A549 (cell line): Measurements from ENCODE around the gene RASGRP2. TPM values are rescaled to one million over a fixed set of nuclear protein-coding genes. Genes with fewer than 3 reads are reported as not detected.

Experiments used
- ATAC-seq, 2 experiments: fragments of 200-7000 bp in 1 of 2; fragments of >200 bp in 1 of 2; cut with Nextera tagmentation in 1 of 2; cut with Tn5 transposase in 1 of 2; 3 replicates each; pipeline versions ENCODE4 v1.8.0 to v1.9.1; 2018 to 2020; ENCODE audit warnings: mild to moderate bottlenecking in 1 of 2, moderate library complexity in 1 of 2
- CTCF ChIA-PET: fragments of 300-600 bp; sonication (Branson Sonifier 250); formaldehyde crosslinking; extraction: SDS; loops from one replicate; lab custom pipeline; 2021; ENCODE audit warnings: antibody characterized with exemption, inconsistent platforms; lab: Yijun Ruan, JAX
- POLR2A ChIA-PET: fragments of 350-600 bp; formaldehyde crosslinking; extraction: SDS; loops from one replicate; lab custom pipeline; 2021; ENCODE audit warnings: antibody characterized with exemption, inconsistent platforms; lab: Yijun Ruan, JAX
- DNase-seq, 2 experiments: peaks; one replicate each; pipeline versions ENCODE4 v3.0.0 to v3.0.0-alpha.2; 2011 to 2016; ENCODE audit warnings: low read depth in 1 of 2, low spot score in 1 of 2
- FAIRE-seq: peaks from 2 replicates; lab custom pipeline; 2011; peaks lifted over from hg19 to GRCh38; lab: Jason Lieb, UNC
- H3K27ac ChIP-seq, 2 experiments: fragments of >200 bp; sonication (Bioruptor Twin); formaldehyde crosslinking; 3 replicates each; pipeline ENCODE4 v1.5.1; 2016 to 2017
- H3K4me1 ChIP-seq: fragments of >200 bp; sonication (Bioruptor Twin); formaldehyde crosslinking; 3 replicates; pipeline ENCODE4 v1.6.1; 2016
- H3K4me2 ChIP-seq: fragments of >200 bp; sonication (Bioruptor Twin); formaldehyde crosslinking; 3 replicates; pipeline ENCODE4 v1.6.1; 2016
- H3K4me3 ChIP-seq: fragments of >200 bp; sonication (Bioruptor Twin); formaldehyde crosslinking; 3 replicates; pipeline ENCODE4 v1.5.1; 2016
- H3K9me3 ChIP-seq: fragments of >200 bp; sonication (Bioruptor Twin); formaldehyde crosslinking; 3 replicates; pipeline ENCODE4 v1.6.1; 2016
- BHLHE40 ChIP-seq: IDR thresholded peaks from 2 replicates; pipeline ENCODE4 v1.6.1; 2012; ENCODE audit warnings: low read depth, low read length, inconsistent platforms
- CEBPB ChIP-seq, 2 experiments: fragments of >200 bp in 1 of 2; sonication (Bioruptor Twin) in 1 of 2; formaldehyde crosslinking in 1 of 2; IDR thresholded peaks; 2 replicates each; pipeline ENCODE4 v1.6.1; 2012 to 2016
- CHD2 ChIP-seq: fragments of 150-350 bp; IDR thresholded peaks from 2 replicates; pipeline ENCODE4 v1.6.1; 2014; ENCODE audit warnings: low read length; ENCODE audit not compliant: partially characterized antibody
- CHD4 ChIP-seq: fragments of 200-600 bp; sonication (generic); IDR thresholded peaks from 2 replicates; pipeline ENCODE4 v1.6.1; 2016; ENCODE audit warnings: antibody characterized with exemption, mild to moderate bottlenecking, borderline replicate concordance
- ESRRA ChIP-seq: fragments of 150-350 bp; IDR thresholded peaks from 2 replicates; pipeline ENCODE4 v1.6.1; 2014; ENCODE audit warnings: mild to moderate bottlenecking, low read length, borderline replicate concordance
- FOSB ChIP-seq: fragments of 250-450 bp; sonication (Bioruptor Pico); IDR thresholded peaks from 2 replicates; pipeline ENCODE4 v1.5.0; 2020; ENCODE audit warnings: mild to moderate bottlenecking, moderate library complexity
- FOSL2 ChIP-seq, 2 experiments: fragments of 450-650 bp in 1 of 2; fragments of >200 bp in 1 of 2; sonication (Bioruptor Twin) in 1 of 2; formaldehyde crosslinking; IDR thresholded peaks; 2 replicates each; pipeline versions ENCODE4 v1.5.0 to v1.6.1; 2016 to 2020; ENCODE audit warnings: mild to moderate bottlenecking in 1 of 2, moderate library complexity in 1 of 2
- GATA3 ChIP-seq: IDR thresholded peaks from 2 replicates; pipeline ENCODE4 v1.6.1; 2012; ENCODE audit warnings: borderline replicate concordance
- HDAC2 ChIP-seq: fragments of 200-600 bp; sonication (generic); IDR thresholded peaks from 2 replicates; pipeline ENCODE4 v1.6.1; 2016
- HOXA7 ChIP-seq: fragments of 250-450 bp; sonication (Bioruptor Pico); IDR thresholded peaks from 2 replicates; pipeline ENCODE4 v1.5.0; 2020; ENCODE audit warnings: mild to moderate bottlenecking, moderate library complexity
- JUN ChIP-seq, 2 experiments: fragments of >200 bp; sonication (Bioruptor Twin); formaldehyde crosslinking; IDR thresholded peaks; 2 replicates in 1 of 2; 3 replicates in 1 of 2; pipeline ENCODE4 v1.6.1; 2016 to 2017
- KDM1A ChIP-seq: fragments of 200-600 bp; sonication (generic); IDR thresholded peaks from 2 replicates; pipeline ENCODE4 v1.6.1; 2016; ENCODE audit warnings: low read depth, mild to moderate bottlenecking
- KDM5A ChIP-seq: fragments of 200-600 bp; sonication (generic); IDR thresholded peaks from 2 replicates; pipeline ENCODE4 v1.6.1; 2016; ENCODE audit warnings: antibody characterized with exemption, mild to moderate bottlenecking
- MAZ ChIP-seq: fragments of 150-350 bp; IDR thresholded peaks from 2 replicates; pipeline ENCODE4 v1.6.1; 2014; ENCODE audit warnings: antibody characterized with exemption, low read depth, low read length, borderline replicate concordance
- NFE2L2 ChIP-seq: fragments of 150-350 bp; conservative IDR thresholded peaks from 2 replicates; pipeline ENCODE4 v1.6.1; 2014; ENCODE audit warnings: low read length
- NR3C1 ChIP-seq: fragments of >200 bp; sonication (Bioruptor Twin); formaldehyde crosslinking; IDR thresholded peaks from 3 replicates; pipeline ENCODE4 v1.6.1; 2017
- PHF8 ChIP-seq: fragments of 200-600 bp; sonication (generic); IDR thresholded peaks from 2 replicates; pipeline ENCODE4 v1.6.1; 2016; ENCODE audit warnings: low read depth, mild to moderate bottlenecking, antibody characterized with exemption, moderate library complexity, borderline replicate concordance
- RAD21 ChIP-seq, 2 experiments: fragments of >200 bp in 1 of 2; sonication (Bioruptor Twin) in 1 of 2; formaldehyde crosslinking in 1 of 2; IDR thresholded peaks in 1 of 2; conservative IDR thresholded peaks in 1 of 2; 2 replicates in 1 of 2; 3 replicates in 1 of 2; pipeline ENCODE4 v1.6.1; 2012 to 2018; ENCODE audit warnings: inconsistent platforms in 1 of 2
- RCOR1 ChIP-seq: fragments of 150-350 bp; IDR thresholded peaks from 2 replicates; pipeline ENCODE4 v1.6.1; 2014; ENCODE audit warnings: antibody characterized with exemption, low read length, low read depth
- RFX5 ChIP-seq: fragments of 450-650 bp; IDR thresholded peaks from 2 replicates; pipeline ENCODE4 v1.7.1; 2014; ENCODE audit warnings: antibody characterized with exemption, mild to moderate bottlenecking, moderate library complexity
- SMC3 ChIP-seq: fragments of >200 bp; sonication (Bioruptor Twin); formaldehyde crosslinking; IDR thresholded peaks from 3 replicates; pipeline ENCODE4 v1.6.1; 2018; ENCODE audit warnings: inconsistent platforms
- TP53 ChIP-seq: fragments of 250-450 bp; sonication (Bioruptor Pico); IDR thresholded peaks from 2 replicates; pipeline ENCODE4 v1.5.0; 2021; ENCODE audit warnings: mild to moderate bottlenecking, moderate library complexity
- ZFP36 ChIP-seq: fragments of 450-650 bp; IDR thresholded peaks from 2 replicates; pipeline ENCODE4 v1.6.1; 2014; ENCODE audit warnings: borderline replicate concordance; ENCODE audit not compliant: partially characterized antibody
- ZSCAN20 ChIP-seq: fragments of 250-450 bp; sonication (Bioruptor Pico); IDR thresholded peaks from 2 replicates; pipeline ENCODE4 v1.8.0; 2022; ENCODE audit warnings: mild to moderate bottlenecking, moderate library complexity
- WGBS: methylation state at CpG from one replicate; pipeline ENCODE4 v1.1.6; 2017; ENCODE audit errors: missing lambda C conversion rate; 5-methylcytosine and 5-hydroxymethylcytosine counted together
- polyA plus RNA-seq, 4 experiments: library from polyadenylated mRNA; depleted of rRNA in 3 of 4; stranded (reverse); fragments of >200 nt; fragmentation: RNase III in 1 of 4; extraction: RNeasy Plus Mini Kit Qiagen cat#74134 plus additional on column Dnase treatment in 1 of 4; gene quantifications; 2 replicates in 3 of 4; 3 replicates in 1 of 4; pipeline ENCODE4 v1.2.3, GENCODE V29; 2011 to 2017
- TF ChIP-seq, protein P1 (sequence below): fragments of 250-450 bp; sonication (Bioruptor Pico); IDR thresholded peaks from 2 replicates; pipeline ENCODE4 v1.5.0; 2021; ENCODE audit warnings: mild to moderate bottlenecking, moderate library complexity, borderline replicate concordance
- TF ChIP-seq, protein P2 (sequence below): fragments of >200 bp; sonication (Bioruptor Twin); formaldehyde crosslinking; IDR thresholded peaks from 3 replicates; pipeline ENCODE4 v1.5.1; 2016
- TF ChIP-seq, protein P3 (sequence below): IDR thresholded peaks from 2 replicates; pipeline ENCODE4 v1.6.1; 2012

The RASGRP2 gene
- polyA plus RNA-seq, 2 of the 4 experiments (the other 2 are of a cell fraction): 0.88 to 0.89 TPM

DNA sequence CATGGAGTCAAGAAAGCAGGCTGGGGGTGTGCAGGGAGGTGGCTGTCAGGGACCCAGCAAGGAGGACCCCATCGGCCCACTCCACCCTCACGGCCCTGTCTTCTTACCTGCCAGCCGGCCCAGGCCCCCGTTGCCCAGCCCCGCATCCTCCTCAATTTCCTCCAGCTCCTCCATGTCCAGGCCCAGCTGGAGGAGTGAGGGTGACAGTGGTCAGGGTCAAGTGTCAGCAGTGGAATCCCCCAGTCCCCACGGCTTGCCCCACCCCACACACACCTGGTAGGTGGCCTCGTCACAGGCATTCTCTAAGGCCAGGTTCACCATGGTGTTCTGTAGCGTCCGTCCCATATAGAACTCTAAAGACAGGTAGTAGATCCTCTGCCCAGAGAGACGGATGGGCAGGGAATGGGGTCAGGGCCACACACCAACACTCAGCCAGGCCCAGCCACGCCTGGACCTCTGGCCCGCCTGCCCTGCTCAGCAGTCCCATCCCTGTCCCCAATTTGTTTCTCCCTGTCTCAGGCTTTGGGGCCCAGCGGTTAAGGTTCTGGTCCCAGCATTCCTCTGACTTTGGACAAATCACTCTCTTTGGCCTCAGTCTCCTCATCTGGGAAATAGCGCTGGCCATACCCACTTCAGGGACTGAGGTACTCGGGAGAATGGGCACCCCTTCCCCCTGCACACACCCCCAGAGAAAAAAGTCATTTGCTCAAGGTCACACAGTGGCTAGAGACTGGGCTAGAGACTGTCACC lies 14.6 kb upstream of the RASGRP2 start:
- no peak for FAIRE-seq
- no peak overlapping the region for H3K4me2 ChIP-seq
- TF ChIP-seq CEBPB (IDR thresholded peaks at IDR 0.05) (no peak), NR3C1 (no peak), FOSB (CRISPR knock-in tag) (no peak), RFX5 (no peak), RCOR1 (no peak), ZSCAN20 (CRISPR knock-in tag) (no peak), RAD21 (conservative IDR thresholded peaks at IDR 0.05 in 1 of 2, IDR thresholded peaks at IDR 0.05 in 1 of 2) (no peak), TP53 (CRISPR knock-in tag) (no peak)
- TF ChIP-seq, protein P1, sequence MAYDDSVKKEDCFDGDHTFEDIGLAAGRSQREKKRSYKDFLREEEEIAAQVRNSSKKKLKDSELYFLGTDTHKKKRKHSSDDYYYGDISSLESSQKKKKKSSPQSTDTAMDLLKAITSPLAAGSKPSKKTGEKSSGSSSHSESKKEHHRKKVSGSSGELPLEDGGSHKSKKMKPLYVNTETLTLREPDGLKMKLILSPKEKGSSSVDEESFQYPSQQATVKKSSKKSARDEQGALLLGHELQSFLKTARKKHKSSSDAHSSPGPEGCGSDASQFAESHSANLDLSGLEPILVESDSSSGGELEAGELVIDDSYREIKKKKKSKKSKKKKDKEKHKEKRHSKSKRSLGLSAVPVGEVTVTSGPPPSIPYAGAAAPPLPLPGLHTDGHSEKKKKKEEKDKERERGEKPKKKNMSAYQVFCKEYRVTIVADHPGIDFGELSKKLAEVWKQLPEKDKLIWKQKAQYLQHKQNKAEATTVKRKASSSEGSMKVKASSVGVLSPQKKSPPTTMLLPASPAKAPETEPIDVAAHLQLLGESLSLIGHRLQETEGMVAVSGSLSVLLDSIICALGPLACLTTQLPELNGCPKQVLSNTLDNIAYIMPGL (CRISPR knock-in tag): no peak
- TF ChIP-seq, protein P2, sequence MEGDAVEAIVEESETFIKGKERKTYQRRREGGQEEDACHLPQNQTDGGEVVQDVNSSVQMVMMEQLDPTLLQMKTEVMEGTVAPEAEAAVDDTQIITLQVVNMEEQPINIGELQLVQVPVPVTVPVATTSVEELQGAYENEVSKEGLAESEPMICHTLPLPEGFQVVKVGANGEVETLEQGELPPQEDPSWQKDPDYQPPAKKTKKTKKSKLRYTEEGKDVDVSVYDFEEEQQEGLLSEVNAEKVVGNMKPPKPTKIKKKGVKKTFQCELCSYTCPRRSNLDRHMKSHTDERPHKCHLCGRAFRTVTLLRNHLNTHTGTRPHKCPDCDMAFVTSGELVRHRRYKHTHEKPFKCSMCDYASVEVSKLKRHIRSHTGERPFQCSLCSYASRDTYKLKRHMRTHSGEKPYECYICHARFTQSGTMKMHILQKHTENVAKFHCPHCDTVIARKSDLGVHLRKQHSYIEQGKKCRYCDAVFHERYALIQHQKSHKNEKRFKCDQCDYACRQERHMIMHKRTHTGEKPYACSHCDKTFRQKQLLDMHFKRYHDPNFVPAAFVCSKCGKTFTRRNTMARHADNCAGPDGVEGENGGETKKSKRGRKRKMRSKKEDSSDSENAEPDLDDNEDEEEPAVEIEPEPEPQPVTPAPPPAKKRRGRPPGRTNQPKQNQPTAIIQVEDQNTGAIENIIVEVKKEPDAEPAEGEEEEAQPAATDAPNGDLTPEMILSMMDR: no peak
- no peak overlapping the region for H3K27ac ChIP-seq
- CTCF ChIA-PET: interaction anchor here (4.3 to 13.0 kb wide), 2 partner anchors 9 to 16 kb away, joined by 29 to 104 read pairs; partner anchors contain the start of gene RASGRP2
- H3K4me1 ChIP-seq: peaks cover 5% of the 10 kb centered on the region; the same call in 1 of the 3 replicates
- ATAC-seq: no peak
- no peak overlapping the region for H3K4me3 ChIP-seq
- WGBS: 87% methylated on average over 13 of the region's 15 CpGs
- DNase-seq: no peak
- no peaks in the 10 kb centered on the region for H3K9me3 ChIP-seq
- POLR2A ChIA-PET: no interaction called here

- ATAC-seq (no peak), FAIRE-seq (no peak), DNase-seq (no peak)
- Histone ChIP-seq H3K27ac (no peak overlapping the region), H3K4me1 (no peaks in the 10 kb centered on the region), H3K4me3 (no peak overlapping the region), H3K4me2 (no peak overlapping the region), H3K9me3 (no peaks in the 10 kb centered on the region)
- WGBS: 87% methylated on average over 15 of the region's 19 CpGs
- TF ChIP-seq HOXA7 (CRISPR knock-in tag): no peak
- no peak for TF ChIP-seq KDM1A
- peak; percentile 72 for TF ChIP-seq ZFP36
- POLR2A ChIA-PET: no interaction called here
- CTCF ChIA-PET: interaction anchor here (1.1 to 13.0 kb wide), 3 partner anchors 9 to 53 kb away, joined by 3 to 104 read pairs (median 29); partner anchors contain the start of gene RASGRP2
Observed at GRCh38 chr11:64757549-64758329, 13.8 kb upstream of the RASGRP2 start.

DNA sequence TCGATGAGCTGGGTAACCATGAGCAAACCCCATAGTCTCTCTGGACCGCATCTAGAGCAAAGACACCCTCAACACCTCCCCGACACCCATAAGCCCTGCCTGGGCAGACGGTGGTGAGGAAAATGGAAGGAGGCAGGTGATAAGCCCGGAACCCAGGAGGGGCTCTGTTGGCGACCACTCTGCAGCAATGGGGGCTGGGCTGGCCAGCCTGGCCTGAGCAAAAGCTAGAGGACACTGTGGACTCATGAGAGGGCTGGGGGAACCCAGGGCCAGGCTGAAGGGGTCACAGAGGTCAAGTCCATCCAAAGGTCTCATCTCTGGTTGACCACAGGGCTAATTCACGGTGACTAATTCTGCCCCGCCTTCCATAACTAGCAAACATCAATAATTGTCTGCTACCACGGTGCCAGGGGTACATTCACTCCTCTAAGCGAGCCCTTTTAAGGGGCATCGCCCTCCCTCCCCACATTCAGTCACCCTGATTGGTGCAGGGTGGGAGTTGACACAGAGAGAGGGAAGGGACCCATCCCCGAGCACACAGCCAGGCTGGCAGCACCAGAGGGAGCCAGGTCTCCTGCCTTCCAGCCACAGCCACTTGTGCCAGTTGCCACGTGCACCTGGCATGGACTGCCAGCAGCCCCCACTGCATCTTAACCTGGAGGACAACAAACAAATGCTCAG lies 11.9 kb upstream of the RASGRP2 start:
- no peaks in the 10 kb centered on the region for H3K9me3 ChIP-seq
- POLR2A ChIA-PET: interaction anchor here (0.7 kb wide), 1 partner anchor 23 kb away, joined by 3 read pairs; the partner anchor contains the start of gene SF1
- ATAC-seq (no peak), FAIRE-seq (no peak)
- TF ChIP-seq GATA3 (no peak), FOSL2 (IDR thresholded peaks at IDR 0.05) (no peak), FOSL2 (CRISPR knock-in tag; IDR thresholded peaks at IDR 0.05) (no peak), ESRRA (no peak), HDAC2 (no peak), NFE2L2 (no peak), MAZ (no peak), PHF8 (no peak), BHLHE40 (no peak), SMC3 (no peak), CHD4 (no peak), CEBPB (IDR thresholded peaks at IDR 0.05) (no peak), CHD2 (no peak), KDM5A (no peak), JUN (IDR thresholded peaks at IDR 0.05) (no peak)
- TF ChIP-seq, protein P3, sequence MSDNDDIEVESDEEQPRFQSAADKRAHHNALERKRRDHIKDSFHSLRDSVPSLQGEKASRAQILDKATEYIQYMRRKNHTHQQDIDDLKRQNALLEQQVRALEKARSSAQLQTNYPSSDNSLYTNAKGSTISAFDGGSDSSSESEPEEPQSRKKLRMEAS: no peak
- TF ChIP-seq, all 56 proteins: peak for 0
- Histone ChIP-seq H3K4me3 (no peak overlapping the region), H3K4me1 (no peaks in the 10 kb centered on the region), H3K27ac (no peak overlapping the region), H3K4me2 (no peak overlapping the region)
- CTCF ChIA-PET: interaction anchor here (0.8 to 13.0 kb wide), 3 partner anchors 12 to 18 kb away, joined by 3 to 104 read pairs (median 4); partner anchors contain the start of gene RASGRP2
- DNase-seq: no peak
- WGBS: 77% methylated on average over 13 of the region's 13 CpGs
